ENCODE measurements around the gene MAFG. TPM values are rescaled to one million over a fixed set of nuclear protein-coding genes. Genes with fewer than 3 reads are reported as not detected.
A peak's percentile ranks its signal among the peaks of the same experiment; 100 is the strongest.

Gene MAFG
- total and polyA plus RNA-seq, 2 experiments from 2014 or later = 17.2 to 33.4 TPM

DNA sequence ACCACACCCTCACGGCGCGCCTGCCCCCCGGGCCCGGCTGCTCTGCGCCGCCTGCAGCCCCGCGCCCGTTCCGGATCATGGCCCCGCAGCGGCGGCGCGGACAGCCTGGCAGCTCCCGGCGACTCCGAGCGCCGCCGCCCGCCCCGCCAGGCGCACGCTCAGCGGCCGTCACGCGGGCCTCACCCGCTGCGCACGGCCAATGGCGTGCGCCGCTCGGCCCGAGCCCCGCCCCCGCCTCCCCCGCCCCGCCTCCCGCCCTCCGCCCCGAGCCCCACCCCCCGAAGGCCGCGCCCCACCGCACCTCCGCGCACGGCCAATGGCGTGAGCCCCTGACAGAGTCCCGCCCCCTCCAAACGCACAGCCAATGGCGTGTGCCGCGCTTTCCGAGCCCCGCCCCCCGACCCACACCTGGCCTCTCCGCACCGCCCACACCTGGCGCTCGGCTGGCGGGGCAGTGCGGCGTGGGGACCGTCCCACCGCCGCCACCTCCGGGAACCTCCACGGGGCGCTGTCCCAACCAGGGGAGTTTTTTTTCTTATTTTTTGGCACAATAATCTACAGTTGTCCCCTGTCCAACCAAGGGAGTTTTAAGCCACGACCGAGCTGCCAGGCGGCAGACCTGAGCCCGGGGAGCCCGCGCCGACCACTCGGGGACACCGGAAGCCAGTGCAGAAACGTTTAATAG lies 16.1 kb downstream of the MAFG start, which contains the start of gene PCYT2:
Gene PCYT2 (minus strand): TSS at position 123 of the 685 bp plus-strand sequence. CDS start 44 bp downstream, at position 79.
- Histone ChIP-seq H3K4me3 (peak within 1 kb of the TSS; percentile 93), H4K20me1 (replicated peaks; ENCODE audit: insufficient read depth) (peaks cover 9% of the 10 kb centered on the region), H3K36me3 (ENCODE audit: insufficient read depth) (peaks cover 6% of the 10 kb centered on the region; the same call in 1 of the 2 replicates), H3K9me2 (ENCODE audit: insufficient read depth) (no peaks in the 10 kb centered on the region), H3K4me2 (peak within 1 kb of the TSS; percentile 87), H3F3A (replicated peaks; ENCODE audit: low read depth) (peaks cover 30% of the 10 kb centered on the region), H3K27me3 (ENCODE audit: insufficient read depth) (no peaks in the 10 kb centered on the region), H3K27ac (ENCODE audit: low read depth) (peak within 1 kb of the TSS; percentile 85; the same call in 1 of the 2 replicates), H3K79me2 (replicated peaks; ENCODE audit: insufficient read depth) (peaks cover 10% of the 10 kb centered on the region), H3K4me1 (ENCODE audit: insufficient read depth) (peaks cover 7% of the 10 kb centered on the region), H2AFZ (no peak within 1 kb of the TSS; the same call in 1 of the 2 replicates)
- ATAC-seq = peak; percentile 89
- H3K4me3 Mint-ChIP-seq = peak within 1 kb of the TSS; percentile 87
- peak; percentile 97 for DNase-seq (ENCODE audit: low spot score)
- peaks cover 36% of the 10 kb centered on the region for H3K36me3 Mint-ChIP-seq (ENCODE audit: low read depth)
- H3K27ac Mint-ChIP-seq = no peak within 1 kb of the TSS
- peaks cover 5% of the 10 kb centered on the region; the same call in 2 of the 3 replicates for H3K4me1 Mint-ChIP-seq
- H3K9me3 Mint-ChIP-seq = no peaks in the 10 kb centered on the region
- TF ChIP-seq, protein P1, sequence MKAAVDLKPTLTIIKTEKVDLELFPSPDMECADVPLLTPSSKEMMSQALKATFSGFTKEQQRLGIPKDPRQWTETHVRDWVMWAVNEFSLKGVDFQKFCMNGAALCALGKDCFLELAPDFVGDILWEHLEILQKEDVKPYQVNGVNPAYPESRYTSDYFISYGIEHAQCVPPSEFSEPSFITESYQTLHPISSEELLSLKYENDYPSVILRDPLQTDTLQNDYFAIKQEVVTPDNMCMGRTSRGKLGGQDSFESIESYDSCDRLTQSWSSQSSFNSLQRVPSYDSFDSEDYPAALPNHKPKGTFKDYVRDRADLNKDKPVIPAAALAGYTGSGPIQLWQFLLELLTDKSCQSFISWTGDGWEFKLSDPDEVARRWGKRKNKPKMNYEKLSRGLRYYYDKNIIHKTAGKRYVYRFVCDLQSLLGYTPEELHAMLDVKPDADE (IDR thresholded peaks at IDR 0.05) = no peak
- TF ChIP-seq, protein P2, sequence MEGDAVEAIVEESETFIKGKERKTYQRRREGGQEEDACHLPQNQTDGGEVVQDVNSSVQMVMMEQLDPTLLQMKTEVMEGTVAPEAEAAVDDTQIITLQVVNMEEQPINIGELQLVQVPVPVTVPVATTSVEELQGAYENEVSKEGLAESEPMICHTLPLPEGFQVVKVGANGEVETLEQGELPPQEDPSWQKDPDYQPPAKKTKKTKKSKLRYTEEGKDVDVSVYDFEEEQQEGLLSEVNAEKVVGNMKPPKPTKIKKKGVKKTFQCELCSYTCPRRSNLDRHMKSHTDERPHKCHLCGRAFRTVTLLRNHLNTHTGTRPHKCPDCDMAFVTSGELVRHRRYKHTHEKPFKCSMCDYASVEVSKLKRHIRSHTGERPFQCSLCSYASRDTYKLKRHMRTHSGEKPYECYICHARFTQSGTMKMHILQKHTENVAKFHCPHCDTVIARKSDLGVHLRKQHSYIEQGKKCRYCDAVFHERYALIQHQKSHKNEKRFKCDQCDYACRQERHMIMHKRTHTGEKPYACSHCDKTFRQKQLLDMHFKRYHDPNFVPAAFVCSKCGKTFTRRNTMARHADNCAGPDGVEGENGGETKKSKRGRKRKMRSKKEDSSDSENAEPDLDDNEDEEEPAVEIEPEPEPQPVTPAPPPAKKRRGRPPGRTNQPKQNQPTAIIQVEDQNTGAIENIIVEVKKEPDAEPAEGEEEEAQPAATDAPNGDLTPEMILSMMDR (conservative IDR thresholded peaks at IDR 0.05; ENCODE audit: low read depth in 2 of 2) = peak; percentile 30 to 39; a peak in 3 of 4 replicates
- TF ChIP-seq POLR2AphosphoS5 (IDR thresholded peaks at IDR 0.05; ENCODE audit: low read depth) = peak; percentile 66
- H3K27me3 Mint-ChIP-seq (ENCODE audit: insufficient read depth, low read depth, poor library complexity) = peaks cover 15% of the 10 kb centered on the region

DNA sequence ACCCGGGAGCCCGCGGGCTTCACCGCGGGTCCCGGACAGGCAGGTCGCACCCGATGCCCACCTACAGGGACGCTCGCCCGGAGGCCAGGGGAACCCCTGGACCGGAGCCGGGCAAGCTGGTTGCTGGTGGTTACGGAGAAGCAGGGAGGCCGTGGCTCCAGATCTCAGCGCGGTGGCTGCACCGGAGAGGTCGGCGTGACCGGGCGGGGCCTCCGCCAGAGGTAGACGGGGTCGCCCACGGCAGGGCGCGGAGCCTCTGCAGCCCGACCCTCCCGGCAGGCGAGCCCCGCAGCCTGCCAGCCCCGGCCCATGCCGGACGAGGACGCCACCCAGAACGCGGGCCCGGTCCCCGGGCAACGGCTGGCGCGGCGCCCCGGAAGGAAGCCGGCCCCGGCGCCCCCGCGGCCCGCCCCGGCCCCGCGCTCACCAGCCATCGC lies 16.7 kb downstream of the MAFG start:
- Mint-ChIP-seq H3K36me3 (ENCODE audit: low read depth) (peaks cover 32% of the 10 kb centered on the region), H3K4me1 (peaks cover 4% of the 10 kb centered on the region; the same call in 2 of the 3 replicates), H3K27ac (no peak overlapping the region), H3K4me3 (peak overlapping the region; percentile 87), H3K9me3 (no peaks in the 10 kb centered on the region), H3K27me3 (ENCODE audit: insufficient read depth, low read depth, poor library complexity) (peaks cover 14% of the 10 kb centered on the region)
- Histone ChIP-seq H3K9me2 (ENCODE audit: insufficient read depth) (no peaks in the 10 kb centered on the region), H3K4me2 (peak overlapping the region; percentile 87), H3K4me3 (peak overlapping the region; percentile 93), H3K27ac (ENCODE audit: low read depth) (no peak overlapping the region), H2AFZ (no peak overlapping the region), H3K4me1 (ENCODE audit: insufficient read depth) (peaks cover 6% of the 10 kb centered on the region), H3K36me3 (ENCODE audit: insufficient read depth) (peaks cover 6% of the 10 kb centered on the region; the same call in 1 of the 2 replicates), H3K27me3 (ENCODE audit: insufficient read depth) (no peaks in the 10 kb centered on the region), H3F3A (replicated peaks; ENCODE audit: low read depth) (peaks cover 27% of the 10 kb centered on the region), H4K20me1 (replicated peaks; ENCODE audit: insufficient read depth) (peaks cover 9% of the 10 kb centered on the region), H3K79me2 (replicated peaks; ENCODE audit: insufficient read depth) (peaks cover 7% of the 10 kb centered on the region)
- DNase-seq (ENCODE audit: low spot score) = no peak
- peak; percentile 2 for ATAC-seq
- TF ChIP-seq POLR2AphosphoS5 (IDR thresholded peaks at IDR 0.05; ENCODE audit: low read depth) (no peak), EZH2 (IDR thresholded peaks at IDR 0.05; ENCODE audit: low read depth, unreplicated experiment) (no peak), JUNB (IDR thresholded peaks at IDR 0.05; ENCODE audit: unreplicated experiment) (no peak), STAT1 (IDR thresholded peaks at IDR 0.05; ENCODE audit: unreplicated experiment) (no peak), EZH2phosphoT487 (IDR thresholded peaks at IDR 0.05; ENCODE audit: unreplicated experiment) (no peak), ZNF114 (CRISPR knock-in tag; IDR thresholded peaks at IDR 0.05) (no peak)
- TF ChIP-seq, protein P1 (IDR thresholded peaks at IDR 0.05) = no peak
- TF ChIP-seq, protein P2 (conservative IDR thresholded peaks at IDR 0.05; ENCODE audit: low read depth in 2 of 2) = no peak
